GM10266 (cell line): Measurements from ENCODE around the gene MAST3.

Source experiments
- DNase-seq: peaks from one replicate; pipeline ENCODE4 v3.0.0; 2012; ENCODE audit errors: extremely low spot score
- CTCF ChIP-seq: IDR thresholded peaks from 2 replicates; pipeline ENCODE4 v1.5.1; 2012; ENCODE audit warnings: mild to moderate bottlenecking, low read depth; ENCODE audit not compliant: control insufficient read depth, insufficient read depth; ENCODE audit errors: missing control alignments

MAST3 gene

GRCh38 chr19:18119717-18120105 lies 22.1 kb downstream of the MAST3 start:
- DNase-seq = no peak
- no peak for TF ChIP-seq CTCF

DNA sequence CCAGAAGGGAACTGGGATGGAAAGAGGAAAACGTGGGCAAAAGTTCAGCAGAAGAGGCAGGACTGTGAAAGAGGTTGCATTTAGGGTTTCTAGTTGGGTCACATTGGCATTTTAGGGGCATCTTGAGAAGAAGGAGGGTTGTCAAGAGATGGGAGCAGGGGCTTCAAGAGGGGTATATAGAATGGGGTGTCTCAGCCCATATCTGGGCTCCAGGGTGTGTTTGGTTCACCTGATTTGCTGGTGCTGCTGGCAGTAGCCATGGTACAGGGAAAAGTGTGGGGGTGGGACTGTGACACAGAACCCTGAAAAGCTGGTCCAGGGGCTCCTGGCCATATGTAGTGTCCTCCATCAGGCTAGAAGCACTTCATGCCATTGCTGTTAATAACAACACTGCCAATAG lies 22.5 kb downstream of the MAST3 start:
- TF ChIP-seq CTCF = no peak
- no peak for DNase-seq

GRCh38 chr19:18121166-18121565 lies 23.6 kb downstream of the MAST3 start:
- no peak for DNase-seq
- no peak for TF ChIP-seq CTCF

- TF ChIP-seq CTCF = no peak
- no peak for DNase-seq
Measured at GRCh38 chr19:18122424-18122823, 24.8 kb downstream of the MAST3 start.

- no peak for DNase-seq
- TF ChIP-seq CTCF = no peak
Measured at GRCh38 chr19:18122860-18123795, 25.6 kb downstream of the MAST3 start.

DNA sequence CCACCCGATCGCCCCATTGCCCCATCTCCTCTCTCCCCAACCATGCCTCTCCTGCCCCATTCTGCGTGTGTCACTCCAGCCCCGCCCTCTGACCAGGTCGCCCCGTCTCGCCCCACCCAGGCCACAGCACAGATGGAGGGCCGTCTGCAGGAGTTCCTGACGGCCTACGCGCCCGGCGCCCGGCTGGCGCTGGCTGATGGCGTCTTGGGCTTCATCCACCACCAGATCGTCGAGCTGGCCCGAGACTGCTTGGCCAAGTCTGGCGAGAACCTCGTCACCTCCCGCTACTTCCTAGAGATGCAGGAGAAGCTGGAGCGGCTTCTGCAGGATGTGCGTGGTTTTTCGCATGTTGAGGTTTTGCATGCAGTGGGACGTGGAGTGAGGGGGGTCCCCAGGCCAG lies 26.2 kb downstream of the MAST3 start:
- TF ChIP-seq CTCF = no peak
- no peak for DNase-seq

- no peak for DNase-seq
- TF ChIP-seq CTCF = no peak
Measured at GRCh38 chr19:18126097-18126496, 28.5 kb downstream of the MAST3 start.
